Central memory CD8-positive, alpha-beta T cell (primary cell): ENCODE measurements around the gene GATAD2B.

Source experiments
- ATAC-seq: fragments of 150-1000 bp; cut with Tn5 transposase; replicated peaks from 2 replicates; pipeline ENCODE4 v1.10.0; 2022; ENCODE audit warnings: mild to moderate bottlenecking, moderate FRiP score, moderate number of reproducible peaks; ENCODE audit not compliant: poor library complexity, severe bottlenecking; ENCODE audit errors: extremely low read depth
- DNase-seq, 2 donors: peaks; one replicate each; pipeline ENCODE4 v3.0.0; 2021; ENCODE audit warnings: low spot score in 2 of 2
- H3K27ac Mint-ChIP-seq: one replicate; pipeline ENCODE4 v1.8.0; 2022; ENCODE audit warnings: low read depth, mild to moderate bottlenecking, moderate library complexity, mixed read lengths
- H3K27me3 Mint-ChIP-seq: one replicate; pipeline ENCODE4 v1.8.0; 2022; ENCODE audit warnings: mixed read lengths
- H3K36me3 Mint-ChIP-seq: one replicate; pipeline ENCODE4 v1.8.0; 2022; ENCODE audit warnings: mild to moderate bottlenecking, moderate library complexity, mixed read lengths; ENCODE audit not compliant: insufficient read depth
- H3K4me1 Mint-ChIP-seq: one replicate; pipeline ENCODE4 v1.8.0; 2022; ENCODE audit warnings: mixed read lengths
- H3K4me3 Mint-ChIP-seq: one replicate; pipeline ENCODE4 v1.8.0; 2022; ENCODE audit warnings: mild to moderate bottlenecking, moderate library complexity, mixed read lengths
- H3K9me3 Mint-ChIP-seq: one replicate; pipeline ENCODE4 v1.8.0; 2022; ENCODE audit warnings: mixed read lengths

Gene GATAD2B

DNA sequence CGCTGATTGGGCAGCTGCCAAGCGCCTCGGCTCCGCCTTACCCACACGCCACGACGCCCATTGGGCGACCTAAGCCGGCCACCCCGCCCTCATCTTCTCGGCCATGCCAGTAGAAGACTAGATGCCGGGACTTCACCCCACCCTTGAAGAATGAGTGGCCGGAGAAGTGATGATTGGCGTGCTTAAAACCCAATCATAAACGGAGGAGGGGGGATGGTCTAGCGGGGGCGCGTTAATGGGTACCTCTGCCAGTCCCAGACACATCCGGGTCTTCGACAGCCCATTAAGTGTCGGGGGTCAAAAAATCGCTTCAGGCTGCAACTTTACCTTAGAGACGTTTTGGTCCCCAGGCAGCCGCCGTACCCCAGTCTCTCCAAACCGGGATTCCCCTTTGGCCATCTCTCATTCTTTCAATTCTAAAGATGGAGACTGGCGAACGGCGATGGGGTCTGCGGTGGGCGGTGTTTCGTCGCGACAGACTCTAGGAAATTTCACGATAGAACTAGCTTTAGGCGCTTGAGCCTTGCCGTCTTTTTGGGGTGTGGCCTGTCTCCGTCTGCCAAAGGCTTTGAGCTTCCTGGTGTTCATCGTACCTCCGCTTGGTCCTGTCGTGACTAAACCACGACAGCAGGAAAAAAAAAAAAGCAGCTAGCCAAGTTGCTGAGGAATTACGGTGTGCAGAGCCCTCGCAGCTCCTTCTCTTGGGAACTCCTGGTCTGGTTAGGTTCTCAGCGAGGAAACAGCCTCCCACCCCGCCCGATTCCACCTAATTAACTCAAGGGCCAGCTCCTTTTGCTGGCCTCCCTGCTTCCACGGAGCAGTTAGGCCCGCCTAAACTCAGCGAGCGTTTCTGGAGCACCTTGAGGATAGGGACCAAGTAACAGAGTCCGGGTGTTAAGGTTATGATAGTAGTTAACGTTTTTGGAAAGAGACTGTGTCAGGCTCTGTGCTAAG lies at the start of gene GATAD2B:
Gene GATAD2B (minus strand): TSS at position 1 of the 954 bp plus-strand sequence. CDS start 94,625 bp downstream, outside the sequence.
- DNase-seq (peak; percentile 97 to 99), ATAC-seq (peak; percentile 91)
- peaks cover 19% of the 10 kb centered on the region for H3K36me3 Mint-ChIP-seq
- H3K27me3 Mint-ChIP-seq, result no peaks in the 10 kb centered on the region
- H3K27ac Mint-ChIP-seq, result peak within 1 kb of the TSS; percentile 97
- H3K4me1 Mint-ChIP-seq, result peaks cover 49% of the 10 kb centered on the region
- H3K9me3 Mint-ChIP-seq, result no peaks in the 10 kb centered on the region
- H3K4me3 Mint-ChIP-seq, result peak within 1 kb of the TSS; percentile 80

DNA sequence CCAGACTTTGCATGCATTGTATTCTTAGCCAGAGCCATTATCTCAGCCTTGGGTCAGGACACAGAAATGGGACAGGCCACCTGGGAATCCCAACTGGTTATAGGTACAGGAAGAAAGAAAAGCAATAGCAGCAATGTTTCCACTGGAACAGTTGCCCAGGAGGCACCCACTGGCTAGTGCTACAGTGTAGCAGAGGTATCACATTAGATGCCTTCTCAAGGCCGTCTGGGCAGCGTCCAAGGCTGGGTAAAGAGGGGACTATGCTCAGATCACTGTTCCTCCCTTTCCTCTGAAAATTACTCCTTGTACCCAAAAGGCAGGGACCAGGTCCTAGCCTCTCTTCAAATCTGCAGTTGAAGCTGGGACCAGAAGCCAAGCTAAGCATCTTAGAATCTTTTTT lies 47.6 kb upstream of the GATAD2B start:
- peaks cover 27% of the 10 kb centered on the region for H3K4me1 Mint-ChIP-seq
- H3K27ac Mint-ChIP-seq, result no peak overlapping the region
- no peaks in the 10 kb centered on the region for H3K9me3 Mint-ChIP-seq
- ATAC-seq, result no peak
- no peaks in the 10 kb centered on the region for H3K27me3 Mint-ChIP-seq
- no peak for DNase-seq
- H3K36me3 Mint-ChIP-seq, result peaks cover 19% of the 10 kb centered on the region
- H3K4me3 Mint-ChIP-seq, result no peak overlapping the region

DNA sequence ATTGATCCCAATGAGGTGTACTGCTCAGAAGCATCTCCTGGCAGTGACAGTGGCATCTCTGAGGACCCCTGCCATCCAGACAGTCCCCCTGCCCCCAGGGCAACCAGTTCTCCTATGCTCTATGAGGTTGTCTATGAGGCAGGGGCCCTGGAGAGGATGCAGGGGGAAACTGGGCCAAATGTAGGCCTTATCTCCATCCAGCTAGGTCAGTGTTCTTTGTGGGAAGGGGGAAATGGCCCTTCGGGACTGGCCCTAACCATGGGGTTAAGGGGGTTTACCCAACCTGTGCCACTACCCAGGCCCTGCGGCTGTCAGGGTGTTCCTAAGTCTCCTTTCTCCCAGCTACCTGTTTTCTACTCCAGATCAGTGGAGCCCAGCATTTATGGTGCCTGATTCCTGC lies 46.2 kb upstream of the GATAD2B start:
- Mint-ChIP-seq H3K9me3 (no peaks in the 10 kb centered on the region), H3K36me3 (peaks cover 11% of the 10 kb centered on the region), H3K27ac (no peak overlapping the region), H3K4me3 (peak overlapping the region; percentile 12), H3K27me3 (no peaks in the 10 kb centered on the region), H3K4me1 (peaks cover 32% of the 10 kb centered on the region)
- no peak for ATAC-seq
- DNase-seq, result no peak

DNA sequence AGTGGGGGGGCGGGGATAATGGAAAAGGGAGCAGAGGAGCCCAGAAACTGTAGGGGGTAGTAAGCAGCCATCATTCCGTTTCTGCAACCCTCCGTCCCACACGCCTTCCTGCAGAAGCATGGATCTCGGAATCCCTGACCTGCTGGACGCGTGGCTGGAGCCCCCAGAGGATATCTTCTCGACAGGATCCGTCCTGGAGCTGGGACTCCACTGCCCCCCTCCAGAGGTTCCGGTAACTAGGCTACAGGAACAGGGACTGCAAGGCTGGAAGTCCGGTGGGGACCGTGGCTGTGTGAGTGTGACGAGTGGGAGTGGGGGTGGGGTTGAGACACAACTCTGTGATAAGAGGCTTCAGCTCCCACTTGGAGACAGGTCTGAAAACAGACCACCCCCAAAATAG lies 45.6 kb upstream of the GATAD2B start:
- Mint-ChIP-seq H3K27ac (no peak overlapping the region), H3K9me3 (no peaks in the 10 kb centered on the region), H3K4me3 (peak overlapping the region; percentile 91), H3K36me3 (peaks cover 9% of the 10 kb centered on the region), H3K27me3 (no peaks in the 10 kb centered on the region), H3K4me1 (peaks cover 37% of the 10 kb centered on the region)
- DNase-seq (no peak), ATAC-seq (no peak)

DNA sequence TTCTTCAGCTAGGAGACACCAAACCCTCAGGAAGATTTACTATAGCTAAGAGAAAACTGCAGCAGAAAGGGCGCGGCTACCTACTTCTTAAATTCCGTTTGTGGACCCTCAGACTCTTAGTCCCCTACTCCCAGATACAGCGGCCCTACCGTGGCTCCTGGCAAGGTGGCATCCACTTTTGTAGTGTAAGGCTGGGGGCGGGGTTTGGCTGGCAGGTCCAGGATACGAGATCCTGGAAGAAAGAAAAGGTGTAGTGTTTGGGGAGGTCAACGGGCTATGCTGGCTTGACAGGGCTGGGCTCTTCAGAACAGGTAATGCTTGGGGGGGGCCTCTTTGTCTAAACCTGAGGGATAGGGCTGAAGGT lies 45.2 kb upstream of the GATAD2B start:
- DNase-seq (no peak), ATAC-seq (no peak)
- Mint-ChIP-seq H3K27me3 (no peaks in the 10 kb centered on the region), H3K4me3 (peak overlapping the region; percentile 91), H3K4me1 (peaks cover 40% of the 10 kb centered on the region), H3K27ac (peak overlapping the region; percentile 91), H3K36me3 (peaks cover 9% of the 10 kb centered on the region), H3K9me3 (no peaks in the 10 kb centered on the region)

DNA sequence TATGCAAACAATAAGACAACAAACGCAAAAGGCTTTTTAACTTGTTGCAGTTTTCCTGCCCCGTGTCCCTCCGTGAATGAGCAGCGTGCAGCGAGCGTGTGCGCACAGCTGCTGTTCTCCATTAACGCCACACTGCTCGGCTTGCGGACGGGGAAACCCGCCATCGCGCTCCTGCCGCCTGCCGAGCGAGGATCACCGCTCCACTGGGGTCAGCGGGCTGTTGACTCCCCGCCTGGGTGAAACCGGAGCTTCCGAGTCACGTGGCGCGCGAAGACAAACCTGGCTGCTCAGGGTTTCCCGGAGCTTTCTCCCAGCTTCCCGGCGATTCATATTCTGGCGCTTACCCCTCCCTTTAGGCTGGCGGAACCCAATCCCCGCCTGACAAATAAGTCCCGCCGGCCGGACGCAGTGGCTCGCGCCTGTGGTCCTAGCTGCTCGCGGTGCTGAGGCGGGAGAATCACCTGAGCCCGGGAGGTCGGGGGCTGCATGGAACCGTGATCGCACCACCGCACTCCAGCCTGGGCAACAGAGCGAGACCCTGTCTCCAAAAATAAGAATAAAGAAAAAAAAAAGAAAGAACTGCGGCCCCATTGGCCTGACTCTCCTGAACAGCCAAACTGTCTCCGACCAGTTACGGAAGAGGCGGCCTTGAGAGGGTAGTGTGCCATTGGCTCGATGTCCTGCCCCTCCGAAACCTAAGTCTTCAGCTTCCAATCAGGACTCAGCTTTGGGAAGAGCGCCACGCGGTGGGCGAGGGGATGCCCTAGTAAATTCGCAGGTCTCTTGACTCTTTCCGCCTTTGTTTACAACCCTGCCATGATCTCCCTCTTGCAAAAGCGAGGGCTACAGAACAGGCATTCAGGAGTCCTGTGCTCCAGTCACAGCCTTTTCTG lies 44.6 kb upstream of the GATAD2B start, which contains the start of gene CREB3L4:
Gene CREB3L4 (plus strand): TSS at position 796 of the 893 bp plus-strand sequence. CDS start 624 bp downstream, outside the sequence.
- Mint-ChIP-seq H3K9me3 (no peaks in the 10 kb centered on the region), H3K27ac (peak within 1 kb of the TSS; percentile 91), H3K27me3 (no peaks in the 10 kb centered on the region), H3K4me1 (peaks cover 46% of the 10 kb centered on the region), H3K4me3 (peak within 1 kb of the TSS; percentile 91), H3K36me3 (peaks cover 9% of the 10 kb centered on the region)
- DNase-seq (peak; percentile 56 to 70), ATAC-seq (peak; percentile 92)

DNA sequence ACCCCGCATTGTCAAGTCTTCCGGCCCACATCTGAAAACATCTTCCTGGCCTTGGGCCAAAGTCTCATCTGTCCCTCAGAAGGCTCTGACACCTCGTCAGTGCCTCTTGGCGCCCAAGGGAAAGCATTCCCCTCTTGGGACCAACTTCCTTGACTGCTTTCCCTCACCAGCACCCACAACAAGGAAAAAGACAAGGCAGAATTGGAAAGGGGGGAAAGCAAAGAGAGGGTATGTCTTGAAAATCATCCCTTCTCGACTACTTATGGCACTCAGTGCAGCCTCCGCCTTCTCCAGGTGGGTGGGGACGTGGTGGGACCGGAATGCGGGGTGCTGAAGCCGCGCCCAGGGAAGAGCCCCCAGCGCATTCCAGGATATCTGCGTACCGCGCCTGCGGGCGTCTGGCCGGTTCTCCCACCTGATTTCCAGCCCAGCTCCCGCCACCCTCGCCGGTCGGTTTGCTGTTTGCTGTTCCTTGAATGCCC lies 41.1 kb upstream of the GATAD2B start:
- peak overlapping the region; percentile 85 for H3K4me3 Mint-ChIP-seq
- no peaks in the 10 kb centered on the region for H3K9me3 Mint-ChIP-seq
- H3K36me3 Mint-ChIP-seq, result peaks cover 10% of the 10 kb centered on the region
- H3K27me3 Mint-ChIP-seq, result no peaks in the 10 kb centered on the region
- DNase-seq (no peak), ATAC-seq (no peak)
- peaks cover 58% of the 10 kb centered on the region for H3K4me1 Mint-ChIP-seq
- H3K27ac Mint-ChIP-seq, result peak overlapping the region; percentile 93

DNA sequence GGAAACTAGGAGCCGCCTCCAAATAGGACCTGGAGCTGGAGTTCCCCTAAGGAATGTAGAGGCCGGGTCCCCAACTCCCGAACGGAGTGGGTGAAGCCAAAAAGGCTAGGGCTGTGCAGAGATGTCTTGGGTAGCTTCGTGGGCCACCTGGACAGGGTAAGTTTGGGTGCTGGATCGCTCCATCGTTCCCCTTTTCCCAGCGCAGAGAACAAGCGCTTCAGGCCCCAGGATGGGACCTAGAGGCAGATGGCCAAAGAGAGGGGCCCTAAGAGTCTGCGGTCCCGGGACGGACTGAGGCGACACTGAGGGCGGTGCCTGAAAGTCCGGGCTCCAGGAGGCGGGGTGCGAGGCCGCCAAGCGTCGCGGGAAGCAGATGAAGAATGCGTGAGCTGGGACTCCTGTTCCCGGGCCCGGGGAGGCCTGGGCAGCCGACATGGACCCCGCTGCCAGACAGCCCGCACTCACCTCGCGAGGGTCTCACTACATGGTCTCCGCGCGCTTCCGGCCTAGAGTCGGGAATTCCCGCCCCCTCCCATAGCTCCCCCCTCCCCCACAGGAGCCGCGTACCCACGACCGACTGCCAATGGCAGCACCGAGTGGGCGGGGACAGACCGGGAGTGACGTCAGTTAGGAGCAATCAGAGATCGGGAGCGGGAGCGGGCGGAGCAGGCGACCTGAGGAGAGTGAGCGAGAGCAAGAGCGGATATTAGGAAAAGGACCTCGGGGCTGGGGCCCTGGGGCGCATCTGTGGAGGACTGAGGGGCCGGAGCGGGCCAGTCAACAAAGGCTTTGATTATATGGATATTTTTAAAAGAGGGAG lies 40.5 kb upstream of the GATAD2B start, which contains the start of gene SLC39A1:
Gene SLC39A1 (minus strand): TSS at position 508 of the 820 bp plus-strand sequence. CDS start 822 bp downstream, outside the sequence.
- H3K9me3 Mint-ChIP-seq, result no peaks in the 10 kb centered on the region
- H3K4me3 Mint-ChIP-seq, result peak within 1 kb of the TSS; percentile 85
- H3K4me1 Mint-ChIP-seq, result peaks cover 63% of the 10 kb centered on the region
- H3K36me3 Mint-ChIP-seq, result peaks cover 13% of the 10 kb centered on the region
- peak; percentile 29 for ATAC-seq
- peak within 1 kb of the TSS; percentile 93 for H3K27ac Mint-ChIP-seq
- peak; percentile 83 to 87 for DNase-seq
- no peaks in the 10 kb centered on the region for H3K27me3 Mint-ChIP-seq

DNA sequence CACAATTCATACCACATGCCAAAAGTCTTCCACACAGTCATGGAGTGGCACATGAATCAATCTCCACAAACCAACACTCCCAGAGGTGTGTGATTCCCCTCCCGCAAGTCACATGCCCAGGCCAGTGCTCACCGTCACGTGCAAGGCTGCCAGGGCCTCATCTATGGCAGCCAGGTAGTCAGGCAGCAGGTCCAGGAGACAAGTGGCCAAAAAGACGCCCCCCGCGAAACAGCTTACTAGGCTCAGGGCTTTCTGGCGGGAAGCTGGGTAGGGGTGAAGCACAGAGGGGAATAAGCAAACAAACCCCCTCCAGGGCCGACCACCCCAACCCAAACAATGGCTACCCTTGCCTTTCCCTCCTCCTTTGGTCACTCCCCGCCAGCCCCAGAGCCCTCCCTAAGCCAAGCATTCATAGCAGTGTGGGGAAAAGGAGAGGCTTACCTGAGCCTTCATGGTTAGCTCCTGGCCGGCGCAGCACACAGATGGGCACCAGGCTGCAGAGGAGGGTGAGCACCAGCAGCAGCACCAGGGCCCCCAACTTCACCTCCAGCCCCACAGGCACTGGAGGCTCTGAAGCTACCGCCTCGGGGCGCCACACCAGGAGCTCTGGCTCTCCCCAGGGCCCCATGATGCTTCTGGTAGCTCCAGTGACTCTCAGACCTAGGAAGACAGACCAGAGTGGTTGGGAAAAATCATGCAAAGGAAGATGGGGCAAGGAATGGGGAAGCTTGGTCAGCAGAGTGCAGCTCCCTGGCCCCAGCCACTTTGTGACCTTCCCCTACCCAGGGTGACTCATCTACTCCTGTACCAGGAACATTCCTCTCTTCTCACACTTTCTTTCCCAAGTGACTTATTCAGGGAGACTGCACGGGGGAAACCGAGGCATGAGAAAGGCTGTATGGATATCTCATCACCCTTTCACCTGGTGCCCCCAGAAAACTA lies 39.6 kb upstream of the GATAD2B start:
- Mint-ChIP-seq H3K4me3 (peak overlapping the region; percentile 85), H3K9me3 (no peaks in the 10 kb centered on the region), H3K36me3 (peaks cover 9% of the 10 kb centered on the region), H3K27ac (peak overlapping the region; percentile 93), H3K27me3 (no peaks in the 10 kb centered on the region), H3K4me1 (peaks cover 61% of the 10 kb centered on the region)
- DNase-seq (no peak), ATAC-seq (no peak)

DNA sequence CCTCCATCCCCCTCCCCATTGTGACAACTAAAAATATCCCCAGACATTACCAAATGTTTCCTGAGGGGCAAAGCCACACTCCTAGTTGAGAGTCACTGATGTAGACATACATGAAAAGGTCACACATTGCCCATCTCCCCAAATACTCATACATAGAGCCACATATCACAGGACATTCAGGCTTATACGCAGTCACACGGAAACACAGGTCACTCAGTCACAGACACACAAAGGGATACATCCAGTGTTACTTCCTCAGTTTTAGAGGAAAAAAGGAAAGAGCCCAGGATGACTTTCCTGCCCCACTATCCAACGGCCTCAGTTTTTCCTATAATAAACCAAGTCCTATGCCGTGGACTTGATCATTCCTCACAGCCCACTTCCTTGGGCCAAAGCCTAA lies 38.6 kb upstream of the GATAD2B start:
- Mint-ChIP-seq H3K36me3 (peaks cover 8% of the 10 kb centered on the region), H3K4me3 (peak overlapping the region; percentile 6), H3K4me1 (peaks cover 62% of the 10 kb centered on the region), H3K9me3 (no peaks in the 10 kb centered on the region), H3K27me3 (no peaks in the 10 kb centered on the region), H3K27ac (no peak overlapping the region)
- ATAC-seq (no peak), DNase-seq (no peak)

DNA sequence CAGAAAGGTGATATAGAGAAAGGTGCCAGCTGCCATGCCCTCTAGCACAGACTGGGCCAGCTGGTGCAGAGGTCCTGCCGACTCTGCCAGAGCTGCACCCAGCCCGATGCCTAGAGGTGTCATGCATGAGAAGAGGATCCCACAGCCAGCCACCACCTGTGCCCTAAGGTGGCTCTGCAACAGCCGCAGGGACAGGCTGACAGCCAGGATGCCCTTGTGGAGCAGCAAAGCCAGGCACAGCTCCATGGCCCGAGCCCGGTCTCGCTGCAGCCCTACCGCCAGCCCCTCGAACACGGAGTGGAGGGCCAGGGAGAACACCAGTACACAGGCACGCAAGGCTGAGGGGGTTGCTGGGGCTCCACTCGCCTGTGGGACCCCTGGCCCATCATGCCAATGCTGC lies 37.4 kb upstream of the GATAD2B start:
- DNase-seq, result no peak
- Mint-ChIP-seq H3K4me3 (no peak overlapping the region), H3K27me3 (no peaks in the 10 kb centered on the region), H3K4me1 (peaks cover 61% of the 10 kb centered on the region), H3K36me3 (peaks cover 8% of the 10 kb centered on the region), H3K9me3 (no peaks in the 10 kb centered on the region), H3K27ac (no peak overlapping the region)
- no peak for ATAC-seq
